Cardiac ventricle fibroblast (primary cell): ENCODE measurements around the gene ATRX. TPM values are rescaled to one million over a fixed set of nuclear protein-coding genes. Genes with fewer than 3 reads are reported as not detected.

Experiments used
- total RNA-seq: library from RNA; depleted of rRNA; stranded (reverse); fragments of >200 nt; gene quantifications from 2 replicates; pipeline ENCODE4 v1.2.3, GENCODE V29; 2015

Gene ATRX
- 37.3 and 62.6 TPM in 2 replicates for total RNA-seq

GRCh38 chrX:77785486-77786364 is at the start of gene ATRX:
Gene ATRX (minus strand): TSS chrX:77786216. CDS start chrX:77786001, 215 bp downstream.

Other genes with a start within 250 kb of the ATRX start
- gene MAGT1, start 109.2 kb upstream of the ATRX start, total RNA-seq, result 47.1 and 72.7 TPM in 2 replicates
- gene COX7B, start 113.3 kb upstream of the ATRX start, total RNA-seq, result 363 and 399 TPM in 2 replicates
- gene ATP7A, start 124.5 kb upstream of the ATRX start, total RNA-seq, result 6.7 and 6.9 TPM in 2 replicates
- not detected in 2 replicates for gene PGAM4, start 183.4 kb upstream of the ATRX start, total RNA-seq